H1 (cell line): ENCODE data around the gene SMAD6. TPM values are rescaled to one million over a fixed set of nuclear protein-coding genes. Genes with fewer than 3 reads are reported as not detected.
A peak's percentile ranks its signal among the peaks of the same experiment; 100 is the strongest.

Source experiments
- CTCF ChIA-PET: fragments of 300-600 bp; sonication (Branson Sonifier 250); formaldehyde crosslinking; loops from one replicate; lab custom pipeline; 2021; ENCODE audit not compliant: partially characterized antibody; lab: Charles Lee
- POLR2A ChIA-PET: fragments of 300-600 bp; sonication (Branson Sonifier 250); formaldehyde crosslinking; loops from one replicate; lab custom pipeline; 2021; ENCODE audit warnings: inconsistent platforms; ENCODE audit not compliant: partially characterized antibody; lab: Charles Lee
- DNase-seq, 2 experiments: peaks; one replicate each; pipeline versions ENCODE4 v3.0.0 to v3.0.0-alpha.2; 2010 to 2022; ENCODE audit warnings: low spot score in 2 of 2, low read depth in 1 of 2, mixed read lengths in 1 of 2
- FAIRE-seq: peaks from 2 replicates; lab custom pipeline; 2011; peaks lifted over from hg19 to GRCh38; lab: Jason Lieb, UNC
- H2AFZ ChIP-seq: 2 replicates; pipeline ENCODE4 v1.8.1; 2012; ENCODE audit warnings: low read length, inconsistent platforms
- H2AK5ac ChIP-seq: 2 replicates; pipeline ENCODE4 v1.6.1; 2013; ENCODE audit warnings: low read depth, low read length
- H2BK120ac ChIP-seq: replicated peaks from 2 replicates; pipeline ENCODE3; 2013; ENCODE audit warnings: low read depth, low read length, inconsistent platforms
- H2BK12ac ChIP-seq: 2 replicates; pipeline ENCODE4 v1.6.1; 2013; ENCODE audit warnings: low read depth, low read length
- H2BK15ac ChIP-seq: 2 replicates; pipeline ENCODE4 v1.6.1; 2013; ENCODE audit warnings: low read length
- H2BK20ac ChIP-seq: 2 replicates; pipeline ENCODE4 v1.6.1; 2013; ENCODE audit warnings: low read length
- H2BK5ac ChIP-seq: 2 replicates; pipeline ENCODE4 v1.6.1; 2013; ENCODE audit warnings: low read depth, low read length
- H3K14ac ChIP-seq: 2 replicates; pipeline ENCODE4 v1.6.1; 2013; ENCODE audit warnings: inconsistent platforms; ENCODE audit not compliant: insufficient read length
- H3K18ac ChIP-seq: 2 replicates; pipeline ENCODE4 v1.6.1; 2013; ENCODE audit warnings: low read length; ENCODE audit errors: extremely low read depth
- H3K23ac ChIP-seq: 2 replicates; pipeline ENCODE4 v1.6.1; 2013; ENCODE audit warnings: inconsistent platforms; ENCODE audit not compliant: insufficient read length
- H3K23me2 ChIP-seq: 2 replicates; pipeline ENCODE4 v1.6.1; 2013; ENCODE audit warnings: low read depth, low read length
- H3K27ac ChIP-seq: 2 replicates; pipeline ENCODE4 v1.6.1; 2011; ENCODE audit warnings: low read depth, low read length, inconsistent platforms
- H3K27me3 ChIP-seq, 4 experiments: replicated peaks in 1 of 4; 1 replicate in 1 of 4; 2 replicates in 3 of 4; pipeline versions ENCODE4 v1.6.1 to v1.8.1; 2011 to 2013; ENCODE audit warnings: low read length in 3 of 4, mild to moderate bottlenecking in 3 of 4, inconsistent platforms in 2 of 4, mixed read lengths in 2 of 4, moderate library complexity in 1 of 4; ENCODE audit not compliant: control insufficient read depth in 3 of 4, insufficient read depth in 3 of 4; ENCODE audit errors: extremely low read depth in 1 of 4
- H3K36me3 ChIP-seq, 4 experiments: 2 replicates each; pipeline versions ENCODE4 v1.6.1 to v1.8.1; 2011 to 2013; ENCODE audit warnings: mild to moderate bottlenecking in 4 of 4, low read length in 3 of 4, moderate library complexity in 2 of 4, control low read depth in 1 of 4, inconsistent platforms in 1 of 4; ENCODE audit not compliant: insufficient read depth in 4 of 4, control insufficient read depth in 2 of 4
- H3K4ac ChIP-seq: replicated peaks from 2 replicates; pipeline ENCODE3; 2013; ENCODE audit warnings: low read length, low read depth, mixed read lengths, inconsistent platforms; ENCODE audit not compliant: insufficient read length
- H3K4me1 ChIP-seq, 4 experiments: replicated peaks in 1 of 4; 1 replicate in 1 of 4; 2 replicates in 3 of 4; pipeline versions ENCODE4 v1.6.1 to v1.8.1; 2011 to 2013; ENCODE audit warnings: low read length in 3 of 4, inconsistent platforms in 2 of 4, mixed read lengths in 1 of 4; ENCODE audit not compliant: insufficient read depth in 4 of 4, control insufficient read depth in 3 of 4
- H3K4me2 ChIP-seq, 2 experiments: 2 replicates each; pipeline versions ENCODE4 v1.6.1 to v1.8.1; 2011 to 2013; ENCODE audit warnings: low read depth in 2 of 2, low read length in 2 of 2, control low read depth in 1 of 2, inconsistent platforms in 1 of 2, mild to moderate bottlenecking in 1 of 2; ENCODE audit not compliant: insufficient read depth in 1 of 2
- H3K4me3 ChIP-seq, 4 experiments: fragments of 200-600, 300-600 bp in 1 of 4; sonication (generic), shearing (Covaris generic), sonication (Bioruptor Twin) in 1 of 4; 2 replicates each; pipeline versions ENCODE4 v1.5.1 to v1.8.1; 2011 to 2016; ENCODE audit warnings: low read length in 4 of 4, low read depth in 3 of 4, control low read depth in 2 of 4, inconsistent platforms in 2 of 4, mild to moderate bottlenecking in 2 of 4, mixed read lengths in 1 of 4, moderate library complexity in 1 of 4; ENCODE audit not compliant: insufficient read depth in 2 of 4; ENCODE audit errors: extremely low read depth in 1 of 4
- H3K56ac ChIP-seq: replicated peaks from 2 replicates; pipeline ENCODE3; 2013; ENCODE audit warnings: low read depth, mild to moderate bottlenecking, mixed read lengths, low read length, inconsistent platforms; ENCODE audit not compliant: insufficient read length
- H3K79me1 ChIP-seq: 2 replicates; pipeline ENCODE4 v1.6.1; 2013; ENCODE audit warnings: low read depth, low read length, control low read depth
- H3K79me2 ChIP-seq, 2 experiments: 2 replicates each; pipeline versions ENCODE4 v1.6.1 to v1.8.1; 2012 to 2013; ENCODE audit warnings: low read length in 2 of 2, mild to moderate bottlenecking in 2 of 2, inconsistent platforms in 1 of 2; ENCODE audit not compliant: insufficient read depth in 2 of 2, control insufficient read depth in 1 of 2
- H3K9ac ChIP-seq, 4 experiments: replicated peaks in 1 of 4; 1 replicate in 1 of 4; 2 replicates in 3 of 4; pipeline versions ENCODE4 v1.6.1 to v1.8.1; 2011 to 2013; ENCODE audit warnings: low read depth in 3 of 4, low read length in 3 of 4, control low read depth in 2 of 4, mild to moderate bottlenecking in 2 of 4, moderate library complexity in 2 of 4, inconsistent platforms in 1 of 4; ENCODE audit errors: extremely low read depth in 1 of 4
- H3K9me3 ChIP-seq, 2 experiments: 2 replicates each; pipeline versions ENCODE4 v1.6.1 to v1.8.1; 2012 to 2013; ENCODE audit warnings: mild to moderate bottlenecking in 2 of 2, moderate library complexity in 2 of 2, control low read depth in 1 of 2, inconsistent platforms in 1 of 2, low read depth in 1 of 2, low read length in 1 of 2, mixed read lengths in 1 of 2; ENCODE audit not compliant: insufficient read depth in 2 of 2
- H4K20me1 ChIP-seq, 2 experiments: replicated peaks in 1 of 2; 2 replicates each; pipeline versions ENCODE3 to v1.8.1; 2011 to 2013; ENCODE audit warnings: inconsistent platforms in 2 of 2, low read length in 2 of 2, mild to moderate bottlenecking in 1 of 2; ENCODE audit not compliant: insufficient read depth in 2 of 2, control insufficient read depth in 1 of 2
- H4K5ac ChIP-seq: 2 replicates; pipeline ENCODE4 v1.6.1; 2013; ENCODE audit warnings: low read length, low read depth, mixed read lengths, inconsistent platforms; ENCODE audit not compliant: insufficient read length
- H4K8ac ChIP-seq: 2 replicates; pipeline ENCODE4 v1.8.0; 2013; ENCODE audit warnings: mild to moderate bottlenecking, moderate library complexity, low read length, inconsistent platforms; ENCODE audit not compliant: insufficient read depth; ENCODE audit errors: extremely low read depth
- H4K91ac ChIP-seq: replicated peaks from 2 replicates; pipeline ENCODE3; 2013; ENCODE audit warnings: low read length, mixed read lengths, inconsistent platforms; ENCODE audit not compliant: insufficient read length
- MAFK ChIP-seq: IDR thresholded peaks from 2 replicates; pipeline ENCODE4 v1.6.1; 2012; ENCODE audit warnings: low read depth, mild to moderate bottlenecking, improper control_type of control experiment, low read length
- RNF2 ChIP-seq: fragments of 200-900, 300-1000 bp; sonication (generic); IDR thresholded peaks from 2 replicates; pipeline ENCODE4 v1.7.1; 2016; ENCODE audit warnings: borderline replicate concordance, low read depth, mild to moderate bottlenecking, antibody characterized with exemption, low read length; ENCODE audit not compliant: poor library complexity, severe bottlenecking; ENCODE audit errors: missing control alignments
- ZNF274 ChIP-seq: IDR thresholded peaks from 2 replicates; pipeline ENCODE4 v1.7.0; 2012; ENCODE audit warnings: low read length, borderline replicate concordance; ENCODE audit errors: extremely low read depth
- WGBS, 2 experiments: shearing (Covaris generic) in 1 of 2; methylation state at CpG; one replicate each; pipeline versions ENCODE4 v1.1.6 to v1.1.7; 2013 to 2015; ENCODE audit warnings: low lambda C conversion rate in 2 of 2, mixed read lengths in 2 of 2, inconsistent platforms in 1 of 2, low coverage in 1 of 2, missing lambda C conversion rate in 1 of 2; ENCODE audit not compliant: insufficient replicate concordance in 2 of 2, insufficient coverage in 1 of 2, insufficient read length in 1 of 2; ENCODE audit errors: extremely low coverage in 1 of 2, missing lambda C conversion rate in 1 of 2; 5-methylcytosine and 5-hydroxymethylcytosine counted together
- polyA plus RNA-seq, 7 experiments: library from polyadenylated mRNA; depleted of rRNA in 3 of 7; stranded (reverse) in 5 of 7; unstranded in 2 of 7; fragments of >200 nt in 5 of 7; fragments of 200-250 nt in 2 of 7; gene quantifications; 1 replicate in 5 of 7; 2 replicates in 1 of 7; 4 replicates in 1 of 7; pipeline versions ENCODE4 v1.2.1 to v1.2.3, GENCODE V29; 2011 to 2013; ENCODE audit warnings: missing spikeins in 2 of 7, mixed read lengths in 2 of 7
- total RNA-seq: library from RNA; stranded (reverse); fragmentation: NEBNext Ultra II Directional; extraction: Animal tissue kit (Norgen Biotek cat#: 25700); gene quantifications from 2 replicates; pipeline ENCODE4 v1.2.1, GENCODE V29; 2021

Gene SMAD6
- total and polyA plus RNA-seq, 2 of the 8 experiments (the other 6 are each of a cell fraction or from before 2014, with no cell fraction given): 1.8 to 7.0 TPM

DNA sequence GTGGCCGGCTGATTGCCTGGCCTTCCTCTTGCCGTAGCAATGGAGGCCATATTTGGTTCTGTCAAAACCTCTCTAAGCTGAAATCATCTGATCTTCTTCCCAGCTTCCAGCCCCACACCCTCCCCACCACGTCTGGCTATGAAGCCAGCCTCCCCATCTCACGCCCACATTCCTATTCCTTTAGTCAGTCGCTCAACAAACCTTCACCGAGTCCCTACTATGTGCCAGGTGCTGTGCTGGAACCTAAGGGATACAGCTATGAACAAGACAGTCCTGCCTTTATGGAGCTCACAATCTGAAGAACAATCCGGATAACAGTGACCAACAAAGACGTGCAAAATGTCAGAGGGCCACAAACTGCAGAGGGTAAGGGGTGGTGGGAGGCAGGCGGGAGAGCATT lies 31.9 kb upstream of the SMAD6 start:
- Histone ChIP-seq H3K27ac (no peak overlapping the region), H2BK12ac (peak overlapping the region; percentile 6; the same call in 1 of the 2 replicates), H4K91ac (no peak overlapping the region), H4K5ac (no peak overlapping the region), H3K9ac (no peak overlapping the region), H3K4me3 (no peak overlapping the region), H3K4me2 (peak overlapping the region in 1 of 2 experiments; percentile 52; a peak in 1 of 4 replicates), H3K23ac (no peak overlapping the region), H3K36me3 (no peaks in the 10 kb centered on the region), H3K23me2 (no peaks in the 10 kb centered on the region), H4K20me1 (no peaks in the 10 kb centered on the region)
- FAIRE-seq: no peak
- no peak for DNase-seq
- no peak for TF ChIP-seq RNF2
- TF ChIP-seq MAFK: no peak
- TF ChIP-seq ZNF274: no peak
- TF ChIP-seq, all 59 proteins: peak for 0
- H3K27me3 ChIP-seq: no peaks in the 10 kb centered on the region
- H2BK5ac ChIP-seq: no peak overlapping the region
- peak overlapping the region; percentile 17; the same call in 1 of the 2 replicates for H2AFZ ChIP-seq
- no peak overlapping the region for H3K14ac ChIP-seq
- no peak overlapping the region for H3K4ac ChIP-seq
- H2AK5ac ChIP-seq: no peak overlapping the region
- H2BK20ac ChIP-seq: no peak overlapping the region
- H2BK15ac ChIP-seq: peak overlapping the region; percentile 73
- POLR2A ChIA-PET: interaction anchor here (0.8 to 1.4 kb wide), 2 partner anchors 10 to 18 kb away, joined by 3 to 4 read pairs; no protein-coding TSS in a partner anchor
- no peak overlapping the region for H2BK120ac ChIP-seq
- H3K79me1 ChIP-seq: no peaks in the 10 kb centered on the region
- CTCF ChIA-PET: interaction anchor here (1.2 to 3.9 kb wide), 3 partner anchors 10 to 51 kb away, joined by 3 to 17 read pairs (median 8); no protein-coding TSS in a partner anchor
- H4K8ac ChIP-seq: no peak overlapping the region
- H3K56ac ChIP-seq: no peak overlapping the region
- 74% methylated on average over 9 of the region's 9 CpGs; no CpG with 5 or more reads in 1 of the 2 experiments for WGBS, 2 experiments
- no peak overlapping the region for H3K18ac ChIP-seq
- H3K4me1 ChIP-seq: peaks cover 7 to 19% (median 13%) of the 10 kb centered on the region in 4 experiments
- H3K9me3 ChIP-seq: no peaks in the 10 kb centered on the region
- H3K79me2 ChIP-seq: no peaks in the 10 kb centered on the region
